ENCODE results near the gene WSCD1. TPM values are rescaled to one million over a fixed set of nuclear protein-coding genes. Genes with fewer than 3 reads are reported as not detected.
A peak's percentile ranks its signal among the peaks of the same experiment; 100 is the strongest.

WSCD1 gene
- 0.04 TPM for total RNA-seq (2013)
- polyA plus RNA-seq (not detected), polyA minus RNA-seq (under 0.01 TPM in 1 of 2 replicates, not detected in the other), total RNA-seq (0 to 4.9 (median 0.08) reads per million in 11 experiments)

DNA sequence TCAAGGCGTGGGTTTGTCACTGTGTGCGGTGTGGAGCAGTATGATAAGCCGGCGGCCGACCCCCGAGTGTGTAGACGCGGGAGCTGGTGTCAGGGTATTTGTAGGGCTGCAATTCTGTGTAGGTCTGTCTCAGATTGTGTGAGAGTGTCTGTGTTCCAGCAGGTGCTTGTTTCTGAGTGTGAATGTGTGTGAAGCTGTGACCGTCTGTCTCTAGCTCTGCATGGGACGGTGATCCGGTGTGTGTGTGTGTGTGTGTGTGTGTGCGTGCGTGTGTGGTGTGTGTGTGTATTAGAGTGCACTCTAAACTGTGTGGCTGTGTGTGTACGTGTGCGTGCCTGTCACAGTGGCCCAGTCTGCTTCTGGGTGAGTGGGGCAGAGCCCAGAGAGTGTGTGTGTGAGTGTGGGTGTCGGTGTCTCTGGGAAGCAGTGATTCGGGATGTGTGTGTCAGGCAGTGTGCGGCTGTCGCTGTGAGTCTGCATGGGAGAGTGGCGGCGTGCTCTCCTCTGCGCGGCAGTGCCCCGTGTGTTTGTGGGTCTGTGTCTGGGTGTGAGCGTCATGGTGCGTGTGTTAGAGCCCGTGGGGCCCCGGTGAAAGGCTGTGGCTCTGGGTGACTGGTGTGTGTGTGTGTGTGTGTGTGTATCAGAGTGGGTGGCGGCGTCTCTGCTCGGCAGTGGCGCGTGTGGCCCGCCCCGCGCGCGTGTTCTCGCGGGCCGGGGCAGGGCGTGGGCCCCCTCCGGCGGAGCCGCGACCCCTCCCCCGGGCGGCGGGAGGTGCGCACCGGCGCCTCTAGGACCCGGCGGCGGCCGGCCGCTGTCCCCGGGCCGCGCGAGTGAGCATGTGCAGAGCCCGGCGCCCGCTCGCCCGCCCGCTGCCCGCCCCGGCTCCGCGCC, at the start of gene WSCD1:
WSCD1 (plus strand) TSS at position 841 of the 891 bp plus-strand sequence. CDS start 10,280 bp downstream, outside the sequence.
- H3K27ac Mint-ChIP-seq = no peak within 1 kb of the TSS
- Histone ChIP-seq H3K27ac (ENCODE audit: low read depth in 1 of 2, low read length in 2 of 2) (no peak within 1 kb of the TSS), H3K4me3 (replicated peaks in 1 of 3; ENCODE audit: low read depth in 2 of 3, low read length in 3 of 3) (no peak within 1 kb of the TSS), H2AFZ (ENCODE audit: insufficient read depth, low read depth, low read length, poor library complexity, severe bottlenecking) (no peak within 1 kb of the TSS), H4K20me1 (ENCODE audit: insufficient read depth, low read length) (no peaks in the 10 kb centered on the region), H3K4me1 (ENCODE audit: control insufficient read depth in 1 of 2, insufficient read depth in 2 of 2, low read length in 2 of 2) (no peaks in the 10 kb centered on the region), H3K27me3 (ENCODE audit: control insufficient read depth in 2 of 2, insufficient read depth in 2 of 2, low read length in 2 of 2) (peaks cover 31 to 58% of the 10 kb centered on the region in 2 donors), H3K9me3 (replicated peaks in 1 of 2; ENCODE audit: control insufficient read depth in 1 of 2, insufficient read depth in 1 of 2, low read length in 2 of 2) (peaks cover 0 to 26% of the 10 kb centered on the region in 2 donors), H3K79me2 (ENCODE audit: insufficient read depth, low read length) (no peaks in the 10 kb centered on the region), H3K9ac (ENCODE audit: insufficient read depth, low read length, poor library complexity, severe bottlenecking) (no peak within 1 kb of the TSS), H3K36me3 (replicated peaks in 1 of 2; ENCODE audit: control insufficient read depth in 1 of 2, insufficient read depth in 2 of 2, low read length in 2 of 2) (no peaks in the 10 kb centered on the region), H3K4me2 (replicated peaks; ENCODE audit: extremely low read depth, low read length, poor library complexity, severe bottlenecking) (no peak within 1 kb of the TSS)
- peaks cover 0 to 6% of the 10 kb centered on the region in 2 donors for H3K36me3 Mint-ChIP-seq
- intact Hi-C loops (cut with micrococcal nuclease) = no loop called here
- H3K4me1 Mint-ChIP-seq = peaks cover 5% of the 10 kb centered on the region
- no peak for TF ChIP-seq CTCF (IDR thresholded peaks at IDR 0.05)
- H3K4me3 Mint-ChIP-seq = peak within 1 kb of the TSS in 1 of 2 donors; percentile 92
- peaks cover 0 to 12% (median 5%) of the 10 kb centered on the region in 7 donors for H3K9me3 Mint-ChIP-seq
- DNase-seq = no peak
- WGBS (ENCODE audit: insufficient coverage) = 11% methylated on average over 59 of the region's 71 CpGs
- peaks cover 46 to 75% (median 71%) of the 10 kb centered on the region in 3 donors for H3K27me3 Mint-ChIP-seq (ENCODE audit: low read depth in 3 of 3)

DNA sequence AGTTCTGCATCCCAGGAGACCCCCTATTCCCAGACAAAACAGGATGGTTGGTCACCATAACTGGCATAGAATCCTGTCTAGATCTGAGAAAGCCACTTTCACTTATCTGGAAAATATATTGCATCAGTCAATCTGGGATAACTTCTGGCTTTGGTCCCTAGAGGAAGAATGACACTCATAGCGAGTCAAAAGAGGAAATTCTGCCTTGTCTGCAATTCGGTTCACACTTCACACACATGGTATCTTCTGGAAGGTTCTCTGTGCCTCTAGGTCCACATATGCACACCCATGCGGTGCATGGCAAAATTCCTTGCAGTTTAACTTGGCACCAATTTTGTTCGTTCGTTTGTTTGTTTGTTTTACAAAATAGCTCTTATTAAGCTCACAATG, 49.2 kb upstream of the WSCD1 start:
- no peaks in the 10 kb centered on the region for H3K4me1 ChIP-seq (ENCODE audit: control insufficient read depth in 1 of 2, insufficient read depth in 2 of 2, low read length in 2 of 2)
- no peak overlapping the region for H3K9ac ChIP-seq (ENCODE audit: insufficient read depth, low read length, poor library complexity, severe bottlenecking)
- no peaks in the 10 kb centered on the region for H3K9me3 ChIP-seq (replicated peaks in 1 of 2; ENCODE audit: control insufficient read depth in 1 of 2, insufficient read depth in 1 of 2, low read length in 2 of 2)
- Mint-ChIP-seq H3K27ac (no peak overlapping the region), H3K4me1 (no peaks in the 10 kb centered on the region), H3K4me3 (no peak overlapping the region), H3K9me3 (peaks cover 0 to 3% (median 0%) of the 10 kb centered on the region in 7 donors), H3K27me3 (ENCODE audit: low read depth in 3 of 3) (peaks cover 2 to 8% (median 2%) of the 10 kb centered on the region in 3 donors), H3K36me3 (no peaks in the 10 kb centered on the region)
- H3K27ac ChIP-seq (ENCODE audit: low read depth in 1 of 2, low read length in 2 of 2) = no peak overlapping the region
- no peaks in the 10 kb centered on the region for H3K36me3 ChIP-seq (replicated peaks in 1 of 2; ENCODE audit: control insufficient read depth in 1 of 2, insufficient read depth in 2 of 2, low read length in 2 of 2)
- no peaks in the 10 kb centered on the region for H4K20me1 ChIP-seq (ENCODE audit: insufficient read depth, low read length)
- intact Hi-C loops (cut with micrococcal nuclease) = no loop called here
- H3K27me3 ChIP-seq (ENCODE audit: control insufficient read depth in 2 of 2, insufficient read depth in 2 of 2, low read length in 2 of 2) = peaks cover 0 to 4% of the 10 kb centered on the region in 2 donors
- H2AFZ ChIP-seq (ENCODE audit: insufficient read depth, low read depth, low read length, poor library complexity, severe bottlenecking) = no peak overlapping the region
- no peak overlapping the region for H3K4me3 ChIP-seq (replicated peaks in 1 of 3; ENCODE audit: low read depth in 2 of 3, low read length in 3 of 3)
- WGBS (ENCODE audit: insufficient coverage) = 78% methylated on average over 5 of the region's 5 CpGs
- no peaks in the 10 kb centered on the region for H3K79me2 ChIP-seq (ENCODE audit: insufficient read depth, low read length)
- no peak for TF ChIP-seq CTCF (IDR thresholded peaks at IDR 0.05)
- DNase-seq = no peak
- no peak overlapping the region for H3K4me2 ChIP-seq (replicated peaks; ENCODE audit: extremely low read depth, low read length, poor library complexity, severe bottlenecking)
